SK-N-SH (cell line): ENCODE measurements around the gene HECTD4.
"Not testable (repeated sequence)": the region's sequence is repeated elsewhere in the genome, so short reads cannot be mapped to it uniquely, and the experiment has no call there.

Experiments
- CHD2 ChIP-seq: fragments of 150-350 bp; IDR thresholded peaks from 2 replicates; pipeline ENCODE4 v1.6.1; 2018; ENCODE audit warnings: low read length; ENCODE audit not compliant: partially characterized antibody
- EP300 ChIP-seq, 2 experiments: IDR thresholded peaks; 2 replicates each; pipeline versions ENCODE4 v1.4.0 to v1.6.1; 2012; ENCODE audit warnings: borderline replicate concordance in 1 of 2, low read depth in 1 of 2, low read length in 1 of 2
- EZH2phosphoT487 ChIP-seq: fragments of 200-600 bp; sonication (generic); IDR thresholded peaks from 2 replicates; pipeline ENCODE4 v1.6.1; 2017; ENCODE audit warnings: low read depth, mixed run types, mild to moderate bottlenecking, antibody characterized with exemption, moderate library complexity, borderline replicate concordance
- FOXJ3 ChIP-seq: sonication (generic); formaldehyde crosslinking; IDR thresholded peaks from 2 replicates; pipeline ENCODE4 v1.5.1; 2020; ENCODE audit warnings: mild to moderate bottlenecking, missing genetic modification reagents
- GABPA ChIP-seq: IDR thresholded peaks from 2 replicates; pipeline ENCODE4 v1.4.0; 2012; ENCODE audit warnings: low read depth, mild to moderate bottlenecking
- POLR2AphosphoS5 ChIP-seq: IDR thresholded peaks from 2 replicates; pipeline ENCODE4 v1.6.1; 2012; ENCODE audit warnings: low read depth, low read length
- REST ChIP-seq: IDR thresholded peaks from 2 replicates; pipeline ENCODE4 v1.6.1; 2012; ENCODE audit warnings: mild to moderate bottlenecking, low read depth, low read length, moderate library complexity
- TAF1 ChIP-seq: IDR thresholded peaks from 2 replicates; pipeline ENCODE4 v1.6.1; 2012; ENCODE audit warnings: low read depth, mild to moderate bottlenecking, low read length, moderate library complexity, borderline replicate concordance
- USF2 ChIP-seq: fragments of 150-350 bp; IDR thresholded peaks from 2 replicates; pipeline ENCODE4 v1.6.1; 2017; ENCODE audit warnings: antibody characterized with exemption, low read length, low read depth, borderline replicate concordance
- TF ChIP-seq, protein P1 (sequence below): IDR thresholded peaks from 2 replicates; pipeline ENCODE4 v1.4.0; 2012; ENCODE audit warnings: low read depth
- TF ChIP-seq, protein P2 (sequence below): fragments of 200-600 bp; sonication (generic); IDR thresholded peaks from 2 replicates; pipeline ENCODE4 v1.6.1; 2017; ENCODE audit warnings: antibody characterized with exemption, mild to moderate bottlenecking, moderate library complexity

DNA sequence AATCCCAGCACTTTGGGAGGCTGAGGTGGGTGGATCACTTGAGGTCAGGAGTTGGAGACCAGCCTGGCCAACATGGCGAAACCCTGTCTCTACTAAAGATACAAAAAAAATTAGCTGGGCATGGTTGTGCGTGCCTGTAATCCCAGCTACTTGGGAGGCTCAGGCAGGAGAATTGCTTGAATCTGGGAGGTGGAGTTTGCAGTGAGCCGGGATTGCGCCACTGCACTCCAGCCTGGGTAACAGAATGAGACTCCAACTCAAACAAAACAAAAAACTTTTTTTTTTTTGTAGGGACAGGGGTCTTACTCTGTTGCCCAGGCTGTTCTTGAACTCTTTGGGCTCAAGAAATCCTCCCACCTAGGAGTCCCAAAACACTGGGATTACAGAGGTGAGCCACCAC, 33.2 kb upstream of the HECTD4 start:
- TF ChIP-seq, protein P1, sequence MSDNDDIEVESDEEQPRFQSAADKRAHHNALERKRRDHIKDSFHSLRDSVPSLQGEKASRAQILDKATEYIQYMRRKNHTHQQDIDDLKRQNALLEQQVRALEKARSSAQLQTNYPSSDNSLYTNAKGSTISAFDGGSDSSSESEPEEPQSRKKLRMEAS, result not testable (repeated sequence)
- TF ChIP-seq TAF1; EP300 (IDR thresholded peaks at IDR 0.05; ENCODE audit: borderline replicate concordance in 1 of 2, low read depth in 1 of 2, low read length in 1 of 2); USF2; POLR2AphosphoS5; FOXJ3 (CRISPR knock-in tag); GABPA; EZH2phosphoT487; CHD2; REST: not testable (repeated sequence)
- TF ChIP-seq, protein P2, sequence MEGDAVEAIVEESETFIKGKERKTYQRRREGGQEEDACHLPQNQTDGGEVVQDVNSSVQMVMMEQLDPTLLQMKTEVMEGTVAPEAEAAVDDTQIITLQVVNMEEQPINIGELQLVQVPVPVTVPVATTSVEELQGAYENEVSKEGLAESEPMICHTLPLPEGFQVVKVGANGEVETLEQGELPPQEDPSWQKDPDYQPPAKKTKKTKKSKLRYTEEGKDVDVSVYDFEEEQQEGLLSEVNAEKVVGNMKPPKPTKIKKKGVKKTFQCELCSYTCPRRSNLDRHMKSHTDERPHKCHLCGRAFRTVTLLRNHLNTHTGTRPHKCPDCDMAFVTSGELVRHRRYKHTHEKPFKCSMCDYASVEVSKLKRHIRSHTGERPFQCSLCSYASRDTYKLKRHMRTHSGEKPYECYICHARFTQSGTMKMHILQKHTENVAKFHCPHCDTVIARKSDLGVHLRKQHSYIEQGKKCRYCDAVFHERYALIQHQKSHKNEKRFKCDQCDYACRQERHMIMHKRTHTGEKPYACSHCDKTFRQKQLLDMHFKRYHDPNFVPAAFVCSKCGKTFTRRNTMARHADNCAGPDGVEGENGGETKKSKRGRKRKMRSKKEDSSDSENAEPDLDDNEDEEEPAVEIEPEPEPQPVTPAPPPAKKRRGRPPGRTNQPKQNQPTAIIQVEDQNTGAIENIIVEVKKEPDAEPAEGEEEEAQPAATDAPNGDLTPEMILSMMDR, result not testable (repeated sequence)
